T-helper 1 cell (primary cell): Measurements from ENCODE around the gene ZSCAN1.
"Not testable (repeated sequence)": the region's sequence is repeated elsewhere in the genome, so short reads cannot be mapped to it uniquely, and the experiment has no call there.

Experiments used
- DNase-seq, 5 donors: peaks; one replicate each; pipeline ENCODE4 v3.0.0-alpha.2; 2012 to 2020
- total RNA-seq, 4 donors: gene quantifications; one replicate each; lab custom pipeline; 2026; lab: John Stamatoyannopoulos, UW

ZSCAN1 gene, protein sequence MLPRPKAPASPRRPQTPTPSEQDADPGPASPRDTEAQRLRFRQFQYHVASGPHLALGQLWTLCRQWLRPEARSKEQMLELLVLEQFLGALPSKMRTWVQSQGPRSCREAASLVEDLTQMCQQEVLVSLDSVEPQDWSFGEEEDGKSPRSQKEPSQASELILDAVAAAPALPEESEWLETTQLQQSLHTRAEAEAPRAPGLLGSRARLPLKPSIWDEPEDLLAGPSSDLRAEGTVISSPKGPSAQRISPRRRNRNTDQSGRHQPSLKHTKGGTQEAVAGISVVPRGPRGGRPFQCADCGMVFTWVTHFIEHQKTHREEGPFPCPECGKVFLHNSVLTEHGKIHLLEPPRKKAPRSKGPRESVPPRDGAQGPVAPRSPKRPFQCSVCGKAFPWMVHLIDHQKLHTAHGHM
- 0 reads per million in 4 donors for total RNA-seq

DNA sequence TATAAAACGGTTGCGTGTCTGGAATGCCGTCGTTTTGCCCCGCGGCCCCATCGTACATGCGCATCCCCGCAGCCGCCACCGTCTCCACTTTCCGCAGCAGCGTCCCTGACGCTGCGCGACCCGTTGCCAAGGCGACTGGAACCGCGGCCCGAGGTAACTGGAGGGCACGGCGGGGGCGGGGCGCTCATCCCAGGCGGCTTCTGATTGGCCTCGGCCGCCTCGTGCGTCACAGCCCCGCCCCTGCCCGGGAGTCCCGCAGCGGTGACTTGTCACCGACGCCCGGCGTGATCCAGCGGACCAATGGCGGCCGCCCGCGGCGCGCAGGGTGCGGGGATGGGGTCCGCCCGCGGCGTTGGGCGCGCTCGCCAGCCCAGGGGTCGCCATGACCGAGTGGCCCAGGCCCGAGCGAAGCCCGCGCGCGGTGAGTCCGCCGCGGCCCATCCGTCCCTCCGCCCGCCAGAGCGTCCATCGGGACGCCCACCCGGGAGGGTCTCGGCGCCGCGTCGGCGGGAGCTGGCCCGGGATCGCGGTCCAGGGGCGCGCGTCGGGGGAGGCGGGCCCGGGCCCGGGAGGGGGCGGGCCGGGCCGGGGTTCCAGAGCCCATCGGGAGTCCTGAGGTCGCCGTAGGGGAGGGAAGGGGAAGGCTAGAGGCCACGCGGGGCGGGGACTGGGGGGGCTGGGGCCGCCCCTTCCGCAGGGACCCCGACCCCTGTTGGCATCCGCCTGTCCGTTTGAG is at the start of gene ZSCAN1:
Gene ZSCAN1, plus strand, starts transcription at position 285 of the 736 bp plus-strand sequence. CDS start 3,812 bp downstream, outside the sequence.
- DNase-seq, result peak in 2 of 5 donors; percentile 6 to 38

GRCh38 chr19:57992841-57993240 is 41.0 kb upstream of the ZSCAN1 start:
- no peak for DNase-seq

DNA sequence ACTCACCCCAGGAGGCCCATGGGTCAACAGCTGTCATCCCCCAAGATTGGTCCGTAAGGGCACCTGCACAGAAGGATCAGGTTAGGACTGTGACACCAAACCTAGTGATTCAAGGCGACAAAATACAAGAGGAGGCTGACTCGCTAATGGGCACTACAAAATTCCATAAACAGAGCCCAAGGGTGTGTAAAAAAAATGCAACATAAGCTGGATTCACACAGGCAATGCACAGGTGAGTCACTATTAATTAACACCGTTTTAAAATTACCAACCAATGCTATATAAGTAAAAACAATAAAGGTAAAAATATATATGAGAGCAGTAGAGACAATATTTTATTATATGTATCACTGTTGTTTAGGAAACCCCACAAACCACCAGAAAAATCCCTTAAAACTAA is 33.1 kb upstream of the ZSCAN1 start:
- no peak for DNase-seq

GRCh38 chr19:58001895-58002369 is 31.9 kb upstream of the ZSCAN1 start:
- DNase-seq, result peak in 1 of 5 donors; percentile 8

DNA sequence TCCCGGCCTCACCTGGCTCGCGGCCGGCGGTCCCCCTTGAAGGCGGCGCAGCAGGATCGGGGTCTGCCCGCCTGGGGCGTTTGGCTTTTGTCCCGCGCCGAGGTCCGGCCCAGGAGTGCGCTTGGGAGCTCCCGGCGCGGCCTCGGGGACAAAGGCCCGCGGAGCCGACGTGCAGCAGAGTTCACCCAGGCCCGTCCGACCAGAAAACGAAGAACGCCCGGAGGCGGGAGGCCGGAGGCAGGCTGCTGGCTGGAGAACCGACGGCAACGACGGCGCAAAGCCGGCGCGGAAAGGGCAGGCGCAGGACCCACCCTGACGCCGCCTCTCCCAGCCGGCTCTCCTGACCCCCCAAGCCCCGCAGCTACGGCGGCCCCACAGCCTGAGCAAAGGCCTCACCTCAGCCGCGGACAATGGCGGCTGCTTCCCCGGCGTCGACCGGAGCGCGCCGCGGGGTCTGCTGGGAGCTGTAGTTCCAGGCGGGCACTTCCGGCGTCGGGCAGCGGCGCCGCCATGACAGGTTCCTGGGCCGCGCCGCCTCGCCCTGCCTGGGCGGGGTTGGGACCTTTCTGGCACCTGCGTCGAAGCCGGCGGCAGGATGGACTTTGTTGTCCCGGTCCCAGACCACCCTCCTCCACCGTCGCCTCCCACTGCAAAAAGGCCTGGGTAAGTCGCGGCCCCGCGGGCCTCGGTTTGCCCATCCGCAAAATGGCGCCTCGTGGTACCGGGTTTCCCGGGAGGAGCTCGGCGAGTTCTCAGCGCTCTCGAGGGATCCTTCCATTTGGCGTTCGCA is 31.2 kb upstream of the ZSCAN1 start, which contains the start of gene ZNF606:
Gene ZNF606, minus strand, starts transcription at position 437 of the 790 bp plus-strand sequence. CDS start 1,501 bp downstream, outside the sequence.
- peak; percentile 68 to 90 (median 76) for DNase-seq

DNA sequence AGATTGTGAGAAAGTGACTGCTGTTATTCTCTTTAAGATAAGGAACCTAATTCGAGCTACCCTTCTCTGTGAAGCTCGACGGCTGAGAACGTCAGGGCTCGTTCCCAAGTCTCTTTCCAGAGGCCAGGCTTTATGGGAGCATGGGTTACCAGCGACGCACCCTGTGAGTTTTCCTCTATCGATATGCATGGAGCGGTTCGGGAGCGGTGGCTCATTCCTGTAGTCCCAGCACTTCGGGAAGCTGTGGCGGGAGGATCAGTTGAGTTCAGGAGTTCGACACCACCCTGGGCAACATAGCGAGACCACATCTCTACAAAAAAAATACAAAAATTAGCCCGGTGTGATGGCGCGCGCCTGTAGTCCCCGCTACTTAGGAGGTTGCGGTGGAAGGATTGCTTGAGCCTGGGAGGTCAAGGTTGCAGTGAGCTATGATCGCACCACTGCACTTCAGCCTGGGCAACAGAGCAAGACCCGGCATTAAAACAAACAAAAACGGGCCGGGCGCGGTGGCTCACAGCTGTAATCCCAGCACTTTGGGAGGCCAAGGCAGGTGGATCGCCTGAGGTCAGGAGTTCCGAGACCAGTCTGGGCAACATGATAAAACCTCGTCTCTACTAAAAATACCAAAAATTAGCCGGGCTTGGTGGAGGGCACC is 30.5 kb upstream of the ZSCAN1 start:
- DNase-seq, result no peak

GRCh38 chr19:58007285-58007684 is 26.5 kb upstream of the ZSCAN1 start:
- DNase-seq, result no peak

- DNase-seq, result not testable (repeated sequence)
Observed at GRCh38 chr19:58008877-58009276, 24.9 kb upstream of the ZSCAN1 start.

GRCh38 chr19:58009301-58009665 is 24.5 kb upstream of the ZSCAN1 start:
- DNase-seq, result no peak

DNA sequence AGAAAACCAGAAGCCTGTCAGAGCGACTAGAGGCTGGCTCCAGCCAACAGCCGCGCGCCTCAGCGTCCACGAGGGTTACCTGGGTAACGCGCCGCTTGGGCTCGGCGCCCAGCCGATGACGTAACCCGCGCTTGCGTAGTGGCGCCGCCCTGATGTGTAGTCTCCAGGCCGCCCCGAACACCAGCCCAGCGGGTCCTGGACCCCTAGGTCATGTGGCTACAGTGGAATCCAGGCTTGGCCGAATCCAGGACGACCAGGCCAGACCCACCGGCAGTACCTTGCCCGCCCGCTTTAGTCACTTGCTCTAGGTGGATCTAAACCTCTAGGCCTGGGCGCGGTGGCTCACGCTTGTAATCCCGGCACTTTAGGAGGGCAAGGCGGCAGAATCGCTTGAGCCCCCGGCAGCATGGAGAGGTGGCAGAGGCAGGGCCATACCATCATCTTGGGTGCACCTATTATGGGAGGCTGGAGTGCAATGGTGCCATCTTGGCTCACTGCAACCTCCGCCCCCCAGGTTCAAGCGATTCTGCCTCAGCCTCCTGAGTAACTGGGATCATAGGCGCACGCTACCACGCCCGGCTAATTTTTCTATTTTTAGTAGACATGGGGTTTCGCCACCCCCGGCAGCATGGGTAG is 24.0 kb upstream of the ZSCAN1 start:
- DNase-seq, result peak in 3 of 5 donors; percentile 34 to 38 (median 35)

DNA sequence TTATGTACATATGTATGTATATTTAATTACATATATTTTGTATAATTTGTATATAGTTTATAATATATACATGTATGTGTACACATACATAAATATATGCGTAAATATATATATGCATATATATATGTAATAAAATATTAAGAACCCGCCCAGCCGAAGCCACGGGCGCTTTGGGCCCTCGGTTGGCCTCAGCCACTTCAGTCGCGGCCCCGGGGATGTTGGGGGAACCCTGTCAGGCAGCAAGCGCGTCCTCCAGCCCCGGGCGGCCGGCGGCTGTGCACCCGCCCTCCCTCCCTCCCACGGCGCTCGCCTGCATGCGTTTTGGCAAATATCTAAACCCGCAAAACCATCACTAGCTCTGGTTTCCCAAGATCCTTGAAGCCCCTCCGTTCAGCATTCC is 23.3 kb upstream of the ZSCAN1 start:
- DNase-seq, result no peak

- DNase-seq, result no peak
Observed at GRCh38 chr19:58014141-58014540, 19.7 kb upstream of the ZSCAN1 start.

GRCh38 chr19:58020129-58020528 is 13.7 kb upstream of the ZSCAN1 start:
- no peak for DNase-seq

- peak in 3 of 5 donors; percentile 3 to 18 (median 12) for DNase-seq
Observed at GRCh38 chr19:58021541-58022282, 12.1 kb upstream of the ZSCAN1 start.

DNA sequence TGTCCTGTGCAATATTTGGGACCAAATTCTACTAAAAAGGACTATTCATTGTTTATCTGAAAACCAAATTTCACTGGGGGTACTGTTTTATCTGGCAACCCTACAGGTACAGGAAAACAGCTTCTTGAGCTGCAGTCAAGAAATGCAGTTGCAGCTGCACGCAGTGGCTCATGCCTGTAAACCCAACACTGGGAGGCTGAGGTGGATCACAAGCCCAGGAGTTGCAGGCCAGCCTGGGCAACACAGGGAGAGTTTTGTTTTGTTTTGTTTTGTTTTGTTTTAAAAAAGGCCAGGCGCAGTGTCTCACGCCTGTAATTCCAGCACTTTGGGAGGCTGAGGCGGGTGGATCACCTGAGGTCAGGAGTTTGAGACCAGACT is 11.6 kb upstream of the ZSCAN1 start:
- DNase-seq, result no peak

DNA sequence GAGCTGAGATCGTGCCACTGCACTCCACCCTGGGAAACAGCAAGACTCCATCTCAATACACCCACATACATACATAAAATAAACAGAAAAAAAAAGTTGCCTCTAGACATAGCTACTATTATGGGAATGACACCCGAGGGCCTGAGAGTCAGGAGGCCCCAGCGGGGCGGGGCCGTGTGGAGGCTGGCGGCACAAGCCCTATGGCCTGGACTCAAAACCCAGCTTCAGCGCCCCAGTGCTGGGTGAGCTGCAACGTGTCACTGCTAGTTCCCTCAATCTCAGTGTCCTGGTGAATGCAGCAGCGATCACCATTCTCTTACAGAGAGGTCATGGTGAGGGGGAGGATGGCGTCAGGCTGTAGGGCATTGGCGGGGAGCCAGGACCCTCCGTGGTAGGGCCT is 9.2 kb upstream of the ZSCAN1 start:
- no peak for DNase-seq

- DNase-seq, result no peak
Observed at GRCh38 chr19:58034477-58034793, 610 bp downstream of the ZSCAN1 start.

GRCh38 chr19:58035863-58036262 is 2.0 kb downstream of the ZSCAN1 start:
- no peak for DNase-seq

DNA sequence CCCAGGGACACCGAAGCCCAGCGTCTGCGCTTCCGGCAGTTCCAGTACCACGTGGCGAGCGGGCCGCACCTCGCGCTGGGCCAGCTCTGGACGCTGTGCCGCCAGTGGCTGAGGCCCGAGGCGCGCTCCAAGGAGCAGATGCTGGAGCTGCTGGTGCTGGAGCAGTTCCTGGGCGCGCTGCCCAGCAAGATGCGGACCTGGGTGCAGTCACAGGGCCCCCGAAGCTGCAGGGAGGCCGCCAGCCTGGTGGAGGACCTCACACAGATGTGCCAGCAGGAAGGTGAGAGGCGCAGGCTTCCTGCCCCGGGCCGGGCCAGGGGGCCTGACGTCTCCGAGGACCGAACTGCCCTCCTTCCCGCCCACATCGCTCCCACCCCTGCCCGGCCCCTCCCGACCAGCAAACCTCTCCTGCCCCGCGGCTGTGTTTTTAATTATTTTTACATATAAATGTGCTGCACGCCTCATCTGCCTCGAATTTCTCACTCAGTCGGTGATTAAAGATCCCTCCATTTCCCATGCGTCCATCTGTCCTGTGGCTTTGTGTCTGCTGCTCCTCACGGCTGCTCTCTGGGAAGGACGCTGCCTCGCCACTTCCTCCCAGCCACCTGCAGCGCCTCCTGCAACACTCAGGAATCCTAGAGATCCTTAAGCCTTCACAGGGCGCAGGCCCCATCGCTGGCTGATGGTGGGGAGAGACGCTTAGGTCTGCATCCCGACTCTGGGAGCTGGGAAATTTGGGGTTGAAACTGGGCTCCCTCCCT is 4.3 kb downstream of the ZSCAN1 start:
- no peak for DNase-seq

- DNase-seq, result no peak
Observed at GRCh38 chr19:58038688-58039204, 4.9 kb downstream of the ZSCAN1 start.
